HG03342 (cell line): ENCODE results near the gene TNFRSF4.
"Not testable (repeated sequence)": the region's sequence is repeated elsewhere in the genome, so short reads cannot be mapped to it uniquely, and the experiment has no call there.

Experiments
- ATAC-seq: cut with Tn5 transposase; IDR thresholded peaks from one replicate; pipeline ENCODE4 v1.9.1; 2021; ENCODE audit warnings: mild to moderate bottlenecking, moderate library complexity; ENCODE audit not compliant: unreplicated experiment

The TNFRSF4 gene

GRCh38 chr1:1213345-1214265, at the start of gene TNFRSF4:
TSS of gene TNFRSF4 (minus strand) at chr1:1214153. CDS start at chr1:1214127, 26 bp downstream.
- no peak for ATAC-seq

GRCh38 chr1:1262758-1263157, 48.8 kb upstream of the TNFRSF4 start:
- no peak for ATAC-seq

GRCh38 chr1:1262071-1262470, 48.1 kb upstream of the TNFRSF4 start:
- ATAC-seq: no peak

DNA sequence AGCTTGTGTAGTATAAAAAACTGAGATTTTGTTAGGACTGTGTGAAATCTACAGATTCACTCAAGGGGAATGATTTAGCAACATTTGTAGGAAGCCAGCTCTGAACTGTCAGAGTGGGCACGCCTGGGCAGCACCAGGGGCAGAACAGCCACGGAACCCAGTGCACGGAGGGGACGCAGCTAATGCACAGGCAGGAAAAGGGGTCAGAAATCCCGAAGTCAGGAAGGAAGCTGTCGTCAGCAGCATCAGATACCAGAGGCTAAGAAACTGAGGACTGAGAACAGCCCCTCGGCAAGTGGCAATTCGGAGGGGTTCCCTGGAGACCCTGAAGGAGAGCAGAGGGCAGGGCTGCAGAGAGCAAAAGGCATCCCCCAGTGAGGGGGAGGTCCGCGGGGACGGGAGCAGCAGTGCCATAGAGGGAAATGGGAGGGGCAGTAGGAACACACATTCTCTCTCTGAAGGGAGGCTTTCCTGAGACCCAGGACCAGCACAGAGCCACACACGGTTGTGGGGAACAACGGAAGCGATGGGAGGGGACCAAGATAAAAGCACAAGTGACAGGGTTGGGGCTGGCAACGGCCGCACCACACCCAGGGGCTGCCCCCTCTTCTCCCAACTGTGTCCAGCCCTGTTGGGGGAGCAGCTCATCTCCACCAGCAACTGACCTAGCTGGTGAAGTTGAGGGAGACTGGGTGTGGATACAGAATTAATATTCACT, 47.0 kb upstream of the TNFRSF4 start:
- ATAC-seq: no peak

- no peak for ATAC-seq
These were observed 46.1 kb upstream of the TNFRSF4 start for GRCh38 chr1:1259951-1260600.

DNA sequence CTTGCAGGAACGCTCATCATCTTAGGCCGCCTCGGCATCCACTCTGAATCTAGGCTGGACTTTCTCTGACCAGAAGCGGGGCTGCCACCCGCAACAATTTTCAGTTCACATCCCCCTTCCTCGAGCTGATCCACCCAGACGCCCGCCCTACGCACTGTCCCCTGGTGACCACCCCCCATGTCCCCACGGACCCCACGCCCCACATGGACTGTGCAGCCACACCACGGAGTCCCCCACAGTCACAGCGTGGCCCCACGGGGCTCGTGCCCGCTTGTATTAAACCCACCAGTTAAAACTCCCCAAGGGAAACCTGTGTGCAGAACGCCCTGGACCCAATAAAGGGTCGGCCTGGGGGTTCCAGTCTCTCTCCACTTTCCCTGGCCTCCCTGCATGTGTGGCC, 45.6 kb upstream of the TNFRSF4 start:
- no peak for ATAC-seq

DNA sequence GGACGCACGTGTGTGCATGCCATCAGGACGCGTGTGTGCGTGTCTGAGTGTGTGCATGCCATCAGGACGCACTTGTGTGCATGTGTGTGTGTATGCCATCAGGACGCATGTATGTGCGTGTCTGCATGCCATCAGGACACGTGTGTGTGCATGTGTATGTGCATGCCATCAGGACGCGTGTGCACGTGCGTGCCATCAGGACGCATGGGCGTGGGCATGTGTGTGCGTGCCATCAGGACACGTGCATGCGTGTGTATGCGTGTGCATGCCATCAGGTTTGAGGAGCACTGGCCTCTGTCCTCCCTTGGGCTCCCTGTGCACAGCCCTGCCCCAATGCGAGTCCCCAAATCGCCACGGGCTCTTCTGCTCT, 45.2 kb upstream of the TNFRSF4 start:
- no peak for ATAC-seq

DNA sequence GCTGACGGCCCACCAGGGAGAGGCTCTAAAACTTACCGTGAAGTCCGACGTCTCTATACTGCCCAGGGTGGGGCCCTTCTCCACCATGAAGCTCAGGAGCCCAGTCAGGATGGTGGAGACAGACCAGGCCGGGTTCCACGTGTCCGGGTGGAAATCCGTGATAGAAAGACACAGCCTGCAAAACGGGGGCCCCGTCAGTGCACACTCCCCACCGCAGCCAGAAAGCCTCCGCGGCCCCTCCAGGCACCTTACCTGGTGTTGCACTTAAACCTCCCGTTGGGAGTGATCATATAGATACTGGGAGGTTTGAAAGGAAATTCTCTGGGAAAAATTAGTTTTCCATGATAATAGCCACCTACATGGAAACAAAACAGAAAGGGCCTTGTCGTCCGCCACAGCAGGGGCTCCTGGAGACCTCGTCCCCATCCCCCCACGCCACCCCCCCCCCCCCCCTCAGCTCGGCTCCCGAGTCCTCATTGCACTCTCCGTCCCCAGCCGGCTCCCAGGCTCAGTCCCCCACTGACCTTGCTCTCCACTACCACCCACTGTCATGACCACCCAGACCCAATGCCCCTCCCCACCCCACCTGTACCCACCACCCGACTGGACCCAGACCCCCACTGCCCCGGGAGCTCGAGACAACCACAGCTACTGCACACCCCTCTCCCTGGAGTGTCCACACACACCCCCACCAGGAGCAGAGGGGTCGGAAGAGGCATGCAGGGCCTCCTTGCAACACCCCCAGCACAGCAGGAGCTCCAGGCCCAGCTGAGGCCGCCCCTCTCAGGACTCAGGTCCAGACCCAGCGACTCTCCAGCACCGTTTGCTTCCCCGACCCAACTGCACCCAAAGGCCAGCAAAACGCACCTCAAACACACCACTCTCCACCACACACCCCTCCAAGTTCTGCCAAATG, 43.3 kb upstream of the TNFRSF4 start:
- ATAC-seq: no peak

DNA sequence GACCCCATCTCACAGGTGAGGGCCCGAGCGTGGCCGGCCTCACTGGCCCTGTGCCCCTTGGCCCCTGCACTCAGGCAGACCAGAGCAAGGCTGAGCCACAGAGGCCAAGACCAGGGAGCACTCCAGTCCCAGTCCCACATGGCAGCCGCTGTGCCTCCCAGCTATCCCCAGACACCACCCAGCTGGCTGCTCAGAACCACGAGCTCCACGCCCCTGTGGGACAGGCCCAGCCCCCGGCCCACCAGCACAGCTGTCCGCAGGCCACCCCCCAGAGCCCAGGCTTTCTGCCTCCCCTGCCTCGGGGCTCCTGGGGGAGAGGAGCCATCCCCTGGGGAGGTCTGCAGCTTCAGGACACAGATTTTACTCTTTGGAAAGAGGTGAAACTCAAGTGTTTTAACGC, 41.7 kb upstream of the TNFRSF4 start:
- no peak for ATAC-seq

DNA sequence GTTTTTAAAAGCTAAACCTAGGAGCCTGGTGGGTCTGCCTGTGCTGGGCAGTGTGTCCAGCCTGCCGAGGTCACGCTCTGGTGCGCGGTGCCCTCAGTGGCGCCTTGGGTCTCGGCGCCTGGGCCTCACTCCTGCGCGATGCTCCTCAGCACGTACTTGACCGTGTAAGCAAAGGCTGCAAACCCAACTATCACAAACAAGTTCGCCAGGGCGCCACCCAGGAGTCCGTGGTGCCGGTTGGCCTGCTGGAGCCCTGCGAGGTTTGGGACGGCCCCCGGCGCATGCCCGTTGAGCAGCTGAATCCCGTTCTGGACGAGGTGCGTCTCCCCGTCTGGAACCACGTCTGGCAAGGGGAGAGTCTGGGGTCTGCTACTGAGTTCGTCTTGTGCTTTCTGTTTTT, 41.1 kb upstream of the TNFRSF4 start:
- no peak for ATAC-seq

DNA sequence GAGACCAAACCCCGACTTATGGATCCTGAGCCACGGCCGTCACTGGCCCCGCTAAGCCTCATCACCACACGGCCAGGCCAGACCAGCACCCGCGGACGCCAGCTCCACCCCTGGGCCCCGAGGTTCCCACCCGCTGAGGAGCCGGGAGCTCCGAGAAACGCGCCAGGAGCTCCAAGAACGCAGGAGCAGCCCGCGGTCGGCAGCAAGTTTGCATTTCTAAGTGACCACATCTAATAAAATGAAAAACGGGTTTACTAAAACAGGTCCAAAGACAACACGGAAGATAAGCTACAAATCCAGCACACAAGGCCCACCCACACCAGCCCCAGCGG, 40.7 kb upstream of the TNFRSF4 start:
- ATAC-seq: no peak

GRCh38 chr1:1253972-1254666, 40.2 kb upstream of the TNFRSF4 start:
- ATAC-seq: no peak

DNA sequence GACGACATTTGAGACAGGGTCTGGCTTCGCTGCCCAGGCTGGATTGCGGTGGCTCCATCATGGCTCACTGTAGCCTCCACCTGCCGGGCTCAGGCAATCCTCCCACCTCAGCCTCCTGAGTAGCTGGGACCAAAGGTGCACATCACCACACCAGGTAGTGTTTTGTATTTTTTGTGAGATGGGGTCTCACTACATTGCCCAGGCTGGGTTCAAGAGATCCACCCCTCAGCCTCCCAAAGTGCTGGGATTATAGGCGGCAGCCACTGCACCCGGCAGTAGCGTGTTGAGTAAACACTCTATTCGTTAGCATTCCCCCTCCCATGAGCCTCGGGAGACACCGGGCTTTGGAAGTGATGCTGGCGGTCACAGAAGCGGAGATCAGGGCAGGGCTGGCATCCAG, 39.4 kb upstream of the TNFRSF4 start:
- ATAC-seq: no peak

- ATAC-seq: peak; percentile 44
These were observed 36.9 kb upstream of the TNFRSF4 start for GRCh38 chr1:1250786-1251284.

DNA sequence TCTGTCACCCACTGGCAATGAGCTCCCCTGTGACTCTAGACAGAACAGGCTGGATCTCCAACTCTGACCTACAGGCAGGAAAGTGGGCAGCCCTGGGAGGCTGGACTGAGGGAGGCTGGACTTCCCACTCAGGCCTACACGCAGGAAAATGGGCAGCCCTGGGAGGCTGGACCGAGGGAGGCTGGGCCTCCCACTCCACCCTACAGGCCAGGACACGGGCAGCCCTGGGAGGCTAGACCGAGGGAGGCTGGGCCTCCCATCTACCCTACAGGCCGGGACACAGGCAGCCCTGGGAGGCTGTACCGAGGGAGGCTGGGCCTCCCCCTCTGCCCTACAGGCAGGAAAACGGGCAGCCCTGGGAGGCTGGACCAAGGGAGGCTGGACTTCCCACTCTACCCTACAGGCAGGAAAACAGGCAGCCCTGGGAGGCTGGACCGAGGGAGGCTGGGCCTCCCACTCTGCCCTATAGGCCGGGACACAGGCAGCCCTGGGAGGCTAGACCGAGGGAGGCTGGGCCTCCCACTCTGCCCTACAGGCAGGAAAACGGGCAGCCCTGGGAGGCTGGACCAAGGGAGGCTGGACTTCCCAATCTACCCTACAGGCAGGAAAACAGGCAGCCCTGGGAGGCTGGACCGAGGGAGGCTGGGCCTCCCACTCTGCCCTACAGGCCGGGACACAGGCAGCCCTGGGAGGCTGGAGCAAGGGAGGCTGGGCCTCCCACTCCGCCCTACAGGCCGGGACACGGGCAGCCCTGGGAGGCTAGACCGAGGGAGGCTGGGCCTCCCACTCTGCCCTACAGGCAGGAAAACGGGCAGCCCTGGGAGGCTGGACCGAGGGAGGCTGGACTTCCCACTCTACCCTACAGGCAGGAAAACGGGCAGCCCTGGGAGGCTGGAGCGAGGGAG, 34.3 kb upstream of the TNFRSF4 start:
- not testable (repeated sequence) for ATAC-seq

DNA sequence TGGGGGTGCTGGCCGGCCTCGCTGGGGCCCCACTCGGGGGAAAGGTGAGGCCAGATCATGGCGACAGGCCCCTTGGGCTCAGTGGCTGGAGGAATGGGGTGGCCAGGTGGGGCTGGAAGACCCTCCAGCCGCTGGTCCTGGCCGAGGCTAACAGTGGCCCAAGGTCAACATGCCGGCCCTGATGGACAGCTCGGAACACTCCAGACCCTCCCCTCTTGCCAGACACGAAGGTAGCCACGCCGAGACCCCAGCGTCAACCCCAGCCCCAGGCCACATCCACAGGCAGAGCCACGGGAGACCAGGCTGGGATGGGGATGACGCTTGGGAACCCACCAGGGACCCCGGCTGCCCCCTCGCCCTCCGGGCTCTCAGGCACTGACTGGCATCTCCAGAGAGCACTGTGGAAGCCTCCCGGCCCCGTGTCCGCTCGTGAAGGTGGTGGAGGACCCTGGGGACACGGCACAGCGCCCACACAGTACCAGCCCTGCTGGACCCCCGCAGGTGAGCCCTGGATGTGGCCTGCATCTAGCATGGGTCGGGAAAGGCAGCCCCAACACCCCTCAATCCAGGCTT, 33.5 kb upstream of the TNFRSF4 start:
- no peak for ATAC-seq

GRCh38 chr1:1246577-1247340, 32.8 kb upstream of the TNFRSF4 start, which contains the start of gene C1QTNF12:
TSS of gene C1QTNF12 (minus strand) at chr1:1246722. CDS start at chr1:1246690, 32 bp downstream.
- no peak for ATAC-seq
